Kidney epithelial cell (primary cell): Measurements from ENCODE around the gene TASP1. TPM values are rescaled to one million over a fixed set of nuclear protein-coding genes. Genes with fewer than 3 reads are reported as not detected.
"Not testable (repeated sequence)": the region's sequence is repeated elsewhere in the genome, so short reads cannot be mapped to it uniquely, and the experiment has no call there.

ENCODE experiments used
- DNase-seq: peaks from one replicate; pipeline ENCODE4 v3.0.0-alpha.2; 2010; ENCODE audit warnings: low read depth
- H3K27me3 ChIP-seq: 2 replicates; pipeline ENCODE4 v1.6.0; 2011; ENCODE audit warnings: low read length; ENCODE audit not compliant: control insufficient read depth, insufficient read depth
- H3K36me3 ChIP-seq: 2 replicates; pipeline ENCODE4 v1.5.1; 2011; ENCODE audit warnings: low read length; ENCODE audit not compliant: control insufficient read depth, insufficient read depth
- H3K4me3 ChIP-seq: 2 replicates; pipeline ENCODE4 v1.5.1; 2011; ENCODE audit warnings: low read depth, mild to moderate bottlenecking, control low read depth, low read length
- total RNA-seq: library from RNA; depleted of rRNA; stranded (reverse); fragments of >200 nt; gene quantifications from 2 replicates; pipeline ENCODE4 v1.2.3, GENCODE V29; 2015
- TF ChIP-seq, protein P1 (sequence below): IDR thresholded peaks from 2 replicates; pipeline ENCODE4 v1.5.1; 2011; ENCODE audit warnings: mild to moderate bottlenecking, moderate library complexity, low read length, control low read depth, inconsistent platforms; ENCODE audit not compliant: insufficient read depth, poor library complexity, severe bottlenecking

The TASP1 gene
- total RNA-seq, 1 donor from 2014 or later = 10.6 TPM

- Histone ChIP-seq H3K4me3 (no peak overlapping the region), H3K36me3 (no peaks in the 10 kb centered on the region), H3K27me3 (no peaks in the 10 kb centered on the region)
- DNase-seq = no peak
- TF ChIP-seq, protein P1, sequence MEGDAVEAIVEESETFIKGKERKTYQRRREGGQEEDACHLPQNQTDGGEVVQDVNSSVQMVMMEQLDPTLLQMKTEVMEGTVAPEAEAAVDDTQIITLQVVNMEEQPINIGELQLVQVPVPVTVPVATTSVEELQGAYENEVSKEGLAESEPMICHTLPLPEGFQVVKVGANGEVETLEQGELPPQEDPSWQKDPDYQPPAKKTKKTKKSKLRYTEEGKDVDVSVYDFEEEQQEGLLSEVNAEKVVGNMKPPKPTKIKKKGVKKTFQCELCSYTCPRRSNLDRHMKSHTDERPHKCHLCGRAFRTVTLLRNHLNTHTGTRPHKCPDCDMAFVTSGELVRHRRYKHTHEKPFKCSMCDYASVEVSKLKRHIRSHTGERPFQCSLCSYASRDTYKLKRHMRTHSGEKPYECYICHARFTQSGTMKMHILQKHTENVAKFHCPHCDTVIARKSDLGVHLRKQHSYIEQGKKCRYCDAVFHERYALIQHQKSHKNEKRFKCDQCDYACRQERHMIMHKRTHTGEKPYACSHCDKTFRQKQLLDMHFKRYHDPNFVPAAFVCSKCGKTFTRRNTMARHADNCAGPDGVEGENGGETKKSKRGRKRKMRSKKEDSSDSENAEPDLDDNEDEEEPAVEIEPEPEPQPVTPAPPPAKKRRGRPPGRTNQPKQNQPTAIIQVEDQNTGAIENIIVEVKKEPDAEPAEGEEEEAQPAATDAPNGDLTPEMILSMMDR = no peak
Measured at GRCh38 chr20:13389115-13389514, 249.6 kb downstream of the TASP1 start.

- no peak for DNase-seq
- no peaks in the 10 kb centered on the region for H3K27me3 ChIP-seq
- H3K4me3 ChIP-seq = no peak overlapping the region
- TF ChIP-seq, protein P1 = no peak
- no peaks in the 10 kb centered on the region for H3K36me3 ChIP-seq
Measured at GRCh38 chr20:13384132-13384531, 254.6 kb downstream of the TASP1 start.

DNA sequence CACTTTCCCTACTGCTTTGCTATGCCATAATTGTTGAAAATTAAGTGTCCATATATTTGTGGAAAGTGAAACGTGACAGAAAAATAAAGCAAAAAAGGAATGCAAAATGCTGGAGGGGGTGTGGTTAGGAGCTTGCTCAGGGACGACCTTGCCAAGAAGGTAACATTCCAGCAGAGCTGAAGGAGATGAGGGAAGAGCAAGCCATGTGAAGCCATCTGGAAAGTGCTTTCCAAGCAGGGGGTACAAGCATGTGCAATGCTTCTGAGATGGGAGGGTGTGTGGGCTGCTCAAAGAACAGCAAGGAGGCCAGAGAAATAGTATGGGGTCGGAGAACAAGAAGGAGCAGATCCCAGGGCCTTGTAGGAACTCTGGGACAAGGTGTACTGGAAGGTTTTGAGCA is 255.9 kb downstream of the TASP1 start:
- Histone ChIP-seq H3K4me3 (no peak overlapping the region), H3K27me3 (no peaks in the 10 kb centered on the region), H3K36me3 (no peaks in the 10 kb centered on the region)
- TF ChIP-seq, protein P1 = no peak
- DNase-seq = no peak

GRCh38 chr20:13380497-13381229 is 258.1 kb downstream of the TASP1 start:
- not testable (repeated sequence) for H3K36me3 ChIP-seq, DNase-seq, H3K4me3 ChIP-seq, H3K27me3 ChIP-seq

DNA sequence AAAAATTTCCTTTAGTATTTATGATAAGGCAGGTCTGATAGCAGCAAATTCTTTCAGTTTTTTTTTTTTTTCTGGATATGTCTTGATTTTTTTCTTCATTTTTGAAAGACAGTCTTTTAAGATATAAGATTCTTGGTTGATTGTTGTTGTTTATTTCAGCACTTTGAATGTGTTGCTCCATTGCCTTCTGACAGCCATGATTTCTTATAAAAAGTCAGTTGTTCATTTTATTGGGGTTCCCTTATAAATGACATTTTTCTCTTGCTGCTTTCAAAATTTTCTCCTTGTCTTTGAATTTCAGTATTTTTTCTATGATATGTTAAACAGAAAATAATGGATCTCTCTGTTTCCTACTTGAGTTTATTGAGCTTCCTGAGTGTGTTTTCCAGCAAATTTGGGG is 265.3 kb downstream of the TASP1 start:
- Histone ChIP-seq H3K27me3 (no peaks in the 10 kb centered on the region), H3K4me3 (no peak overlapping the region), H3K36me3 (no peaks in the 10 kb centered on the region)
- DNase-seq = no peak
- TF ChIP-seq, protein P1 = no peak

DNA sequence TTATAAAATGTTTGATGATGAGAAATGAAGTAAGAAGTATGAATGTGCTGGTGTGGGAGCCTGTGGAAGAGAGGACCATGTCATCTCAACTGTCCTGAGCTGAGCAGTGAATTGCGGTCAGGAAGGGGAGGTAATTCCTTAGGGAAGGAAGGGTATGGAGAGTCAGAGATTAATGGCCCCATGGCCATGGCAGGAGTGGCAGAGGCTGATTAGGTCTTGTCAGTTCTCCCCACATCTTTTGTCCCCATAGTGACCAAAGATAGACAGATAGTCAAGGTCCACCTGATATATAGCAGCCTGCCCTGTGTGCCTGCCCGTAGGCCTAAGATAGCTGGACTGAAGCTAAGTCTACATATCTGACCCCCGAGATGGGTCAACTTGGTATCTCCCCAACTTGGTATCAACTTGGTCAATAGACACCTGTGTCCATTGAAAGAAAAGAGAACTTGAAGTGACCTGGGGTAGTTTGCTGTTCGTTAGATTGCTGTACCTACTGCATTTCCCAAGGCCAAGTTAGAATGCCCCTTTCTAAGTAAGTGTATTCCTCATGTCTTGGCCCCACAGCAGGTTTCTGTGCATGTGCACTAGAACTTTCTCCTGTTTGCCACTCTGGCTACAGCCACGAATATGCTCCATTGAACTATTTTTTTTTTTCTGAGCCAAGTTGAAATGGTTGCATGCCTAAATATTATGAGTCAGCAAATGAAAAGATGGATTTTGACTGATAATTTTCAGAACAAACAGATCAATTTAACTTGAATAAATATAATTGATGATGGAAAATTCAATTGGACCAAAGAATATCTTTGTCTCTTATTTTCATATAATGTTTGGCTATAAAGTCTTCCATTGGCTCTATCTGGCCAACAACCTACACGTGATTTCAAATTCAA is 274.2 kb downstream of the TASP1 start:
- no peak for DNase-seq
- no peak overlapping the region for H3K4me3 ChIP-seq
- TF ChIP-seq, protein P1 = no peak
- H3K27me3 ChIP-seq = no peaks in the 10 kb centered on the region
- no peaks in the 10 kb centered on the region for H3K36me3 ChIP-seq
